ENCODE data around the gene C19orf85.

DNA sequence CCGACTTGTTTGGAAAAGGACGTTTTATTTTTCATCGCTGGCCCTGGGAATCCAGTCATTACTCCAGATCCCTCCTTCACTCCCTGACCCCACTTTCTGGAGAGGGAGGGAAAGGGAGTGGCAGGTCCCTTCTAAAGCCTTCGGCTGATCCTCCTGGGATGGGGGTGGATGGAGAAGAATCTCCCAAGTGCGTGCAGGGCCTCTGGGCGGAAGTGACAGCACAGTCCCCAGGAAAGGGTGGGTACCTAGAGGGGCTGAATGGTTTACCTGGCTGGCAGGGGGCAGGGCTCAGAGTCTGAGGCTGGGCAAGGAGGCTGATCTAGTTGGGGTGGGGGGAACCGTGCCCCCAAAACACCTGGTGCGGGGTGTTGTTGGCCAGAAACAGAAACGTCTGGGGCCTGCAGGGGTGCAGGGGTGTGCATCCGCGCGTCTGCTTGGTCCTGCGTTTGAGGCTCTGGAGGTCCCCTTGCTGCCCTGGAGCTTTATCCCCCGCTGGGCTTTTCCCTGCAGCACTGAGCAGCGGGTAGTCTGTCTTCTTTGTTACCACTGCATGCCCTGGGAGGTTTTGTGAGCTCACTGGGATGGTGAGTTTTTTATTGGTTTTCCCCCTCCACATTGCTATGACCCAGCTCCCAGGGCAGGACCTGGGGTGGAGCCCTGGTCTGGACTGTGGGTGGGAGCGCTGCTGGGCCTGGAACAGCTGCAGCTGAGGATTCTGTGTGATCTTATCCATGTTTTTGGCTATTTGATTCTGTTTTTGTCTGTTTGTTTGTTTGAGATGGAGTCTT lies 8.9 kb upstream of the C19orf85 start:
- TF ChIP-seq POLR2AphosphoS5 (IDR thresholded peaks at IDR 0.05; ENCODE audit: low read depth, low read length) = no peak
- TF ChIP-seq TAF1 (IDR thresholded peaks at IDR 0.05; ENCODE audit: low read depth, low read length) = no peak
- TF ChIP-seq POLR2A (IDR thresholded peaks at IDR 0.05; ENCODE audit: low read depth, low read length) = no peak
- TF ChIP-seq SPI1 (IDR thresholded peaks at IDR 0.05; ENCODE audit: low read depth, low read length) = no peak
- no peak for TF ChIP-seq POU2F2 (IDR thresholded peaks at IDR 0.05; ENCODE audit: low read depth, low read length)
- no peak for TF ChIP-seq PAX5 (IDR thresholded peaks at IDR 0.05; ENCODE audit: insufficient read depth, low read length, severe bottlenecking)
